ENCODE measurements around the gene WDR86. TPM values are rescaled to one million over a fixed set of nuclear protein-coding genes. Genes with fewer than 3 reads are reported as not detected.

The WDR86 gene
- total RNA-seq, 1 experiment from 2014 or later = 8.1 TPM

- no peaks in the 10 kb centered on the region; the same call in 1 of the 2 replicates for H3K27me3 ChIP-seq (ENCODE audit: insufficient read depth, low read length)
- no peak overlapping the region for H4K5ac ChIP-seq (ENCODE audit: insufficient read length, low read depth, low read length)
- Mint-ChIP-seq H3K9me3 (no peaks in the 10 kb centered on the region), H3K27me3 (ENCODE audit: low read depth) (peaks cover 14% of the 10 kb centered on the region), H3K27ac (no peak overlapping the region), H3K36me3 (ENCODE audit: insufficient read depth in 1 of 3, low read depth in 3 of 3) (no peaks in the 10 kb centered on the region), H3K4me1 (peaks cover 8 to 10% of the 10 kb centered on the region in 2 experiments), H3K4me3 (no peak overlapping the region)
- H3K9me3 ChIP-seq (ENCODE audit: control insufficient read depth, low read depth, low read length) = no peaks in the 10 kb centered on the region
- no peak overlapping the region for H2BK120ac ChIP-seq (ENCODE audit: low read depth, low read length, poor library complexity, severe bottlenecking)
- H4K20me1 ChIP-seq (ENCODE audit: control insufficient read depth, insufficient read depth, insufficient read length) = no peaks in the 10 kb centered on the region
- no peaks in the 10 kb centered on the region; the same call in 1 of the 2 replicates for H3K4me1 ChIP-seq (ENCODE audit: insufficient read depth, low read length)
- TF ChIP-seq CTCF (conservative IDR thresholded peaks at IDR 0.05) = no peak
- no peak overlapping the region for H3K4me2 ChIP-seq (ENCODE audit: insufficient read depth, insufficient read length, low read length)
- no peak overlapping the region for H3K14ac ChIP-seq (ENCODE audit: insufficient read depth, low read length)
- no peak for DNase-seq
- H2BK5ac ChIP-seq (ENCODE audit: insufficient read length, low read length) = no peak overlapping the region
- peaks cover 8% of the 10 kb centered on the region for H3K23me2 ChIP-seq (ENCODE audit: insufficient read length, low read depth, low read length, poor library complexity, severe bottlenecking)
- no peaks in the 10 kb centered on the region for H3K79me1 ChIP-seq (ENCODE audit: insufficient read depth, low read depth, low read length, poor library complexity, severe bottlenecking)
- H2AFZ ChIP-seq (ENCODE audit: low read length) = no peak overlapping the region
- WGBS (ENCODE audit: extremely low coverage, insufficient read length, low lambda C conversion rate) = no CpG with 5 or more reads among the region's 2 CpGs
- no peak overlapping the region for H3K56ac ChIP-seq (ENCODE audit: insufficient read length, low read depth, low read length)
- no peak overlapping the region for H4K8ac ChIP-seq (replicated peaks; ENCODE audit: insufficient read length, low read depth, low read length)
- no peak overlapping the region for H2BK20ac ChIP-seq (ENCODE audit: low read depth, low read length, poor library complexity, severe bottlenecking)
- no peak overlapping the region for H3K9ac ChIP-seq (ENCODE audit: extremely low read depth, insufficient read length, low read length)
- no peak overlapping the region for H2BK12ac ChIP-seq (ENCODE audit: insufficient read length, low read depth, low read length)
- no peak overlapping the region for H3K27ac ChIP-seq (ENCODE audit: insufficient read length, low read depth, low read length)
- H3K79me2 ChIP-seq (ENCODE audit: insufficient read depth, low read length) = no peaks in the 10 kb centered on the region
- no peak overlapping the region for H3K23ac ChIP-seq (ENCODE audit: insufficient read length, low read depth, low read length)
- no peak overlapping the region for H2BK15ac ChIP-seq (ENCODE audit: low read depth, low read length)
- H2AK5ac ChIP-seq (ENCODE audit: insufficient read length, low read length) = no peak overlapping the region
- no peak overlapping the region for H3T11ph ChIP-seq (ENCODE audit: low read length)
- no peak overlapping the region for H4K91ac ChIP-seq (ENCODE audit: insufficient read length, low read depth, low read length)
- H3K4ac ChIP-seq (ENCODE audit: low read depth, low read length) = no peak overlapping the region
- H3K18ac ChIP-seq (ENCODE audit: insufficient read length, low read depth, low read length) = no peak overlapping the region
Measured at GRCh38 chr7:151446412-151446811, 36.6 kb upstream of the WDR86 start.
